H9 (cell line): ENCODE results near the gene DEFB126. TPM values are rescaled to one million over a fixed set of nuclear protein-coding genes. Genes with fewer than 3 reads are reported as not detected.

ENCODE experiments used
- DNase-seq: peaks from one replicate; pipeline ENCODE4 v3.0.0-alpha.2; 2017
- H2AFZ ChIP-seq: one replicate; pipeline ENCODE4 v1.6.1; 2013; ENCODE audit warnings: mild to moderate bottlenecking, low read length, control low read depth, moderate library complexity
- H2AK5ac ChIP-seq: 2 replicates; pipeline ENCODE4 v1.6.1; 2013; ENCODE audit warnings: low read length, control low read depth, mixed read lengths; ENCODE audit not compliant: insufficient read length
- H2BK120ac ChIP-seq: one replicate; pipeline ENCODE4 v1.6.1; 2013; ENCODE audit warnings: low read depth, mild to moderate bottlenecking, low read length, control low read depth, inconsistent platforms; ENCODE audit not compliant: poor library complexity, severe bottlenecking
- H2BK12ac ChIP-seq: 2 replicates; pipeline ENCODE4 v1.6.1; 2013; ENCODE audit warnings: low read length, control low read depth, mixed read lengths, low read depth; ENCODE audit not compliant: insufficient read length
- H2BK15ac ChIP-seq: 2 replicates; pipeline ENCODE4 v1.6.1; 2013; ENCODE audit warnings: low read depth, low read length, control low read depth
- H2BK20ac ChIP-seq: one replicate; pipeline ENCODE4 v1.6.1; 2013; ENCODE audit warnings: low read depth, mild to moderate bottlenecking, low read length, control low read depth, inconsistent platforms; ENCODE audit not compliant: poor library complexity, severe bottlenecking
- H2BK5ac ChIP-seq: 2 replicates; pipeline ENCODE4 v1.6.1; 2013; ENCODE audit warnings: low read length, control low read depth, mixed read lengths; ENCODE audit not compliant: insufficient read length
- H3K14ac ChIP-seq: 2 replicates; pipeline ENCODE4 v1.6.1; 2013; ENCODE audit warnings: low read length, control low read depth; ENCODE audit not compliant: insufficient read depth
- H3K18ac ChIP-seq: 2 replicates; pipeline ENCODE4 v1.6.1; 2013; ENCODE audit warnings: low read depth, mild to moderate bottlenecking, mixed read lengths, low read length, control low read depth; ENCODE audit not compliant: insufficient read length
- H3K23ac ChIP-seq: 2 replicates; pipeline ENCODE4 v1.6.1; 2013; ENCODE audit warnings: low read length, control low read depth, mixed read lengths, low read depth; ENCODE audit not compliant: insufficient read length
- H3K23me2 ChIP-seq: 2 replicates; pipeline ENCODE4 v1.6.1; 2013; ENCODE audit warnings: low read depth, mild to moderate bottlenecking, mixed read lengths, low read length, control low read depth; ENCODE audit not compliant: insufficient read length, poor library complexity, severe bottlenecking
- H3K27ac ChIP-seq: 2 replicates; pipeline ENCODE4 v1.5.1; 2013; ENCODE audit warnings: low read length, control low read depth, mixed read lengths, low read depth; ENCODE audit not compliant: insufficient read length
- H3K27me3 ChIP-seq: 2 replicates; pipeline ENCODE4 v1.6.1; 2013; ENCODE audit warnings: low read length, control low read depth, inconsistent platforms; ENCODE audit not compliant: insufficient read depth
- H3K4ac ChIP-seq: 2 replicates; pipeline ENCODE4 v1.6.1; 2013; ENCODE audit warnings: low read depth, mild to moderate bottlenecking, control low read depth, inconsistent platforms, low read length, moderate library complexity
- H3K4me1 ChIP-seq: 2 replicates; pipeline ENCODE4 v1.6.1; 2013; ENCODE audit warnings: low read length, control low read depth, inconsistent platforms; ENCODE audit not compliant: insufficient read depth
- H3K4me2 ChIP-seq: 2 replicates; pipeline ENCODE4 v1.6.1; 2013; ENCODE audit warnings: low read length, control low read depth, mixed read lengths; ENCODE audit not compliant: insufficient read length, insufficient read depth
- H3K56ac ChIP-seq: 2 replicates; pipeline ENCODE4 v1.6.1; 2013; ENCODE audit warnings: low read depth, mild to moderate bottlenecking, mixed read lengths, low read length, control low read depth; ENCODE audit not compliant: insufficient read length
- H3K79me1 ChIP-seq: 2 replicates; pipeline ENCODE4 v1.6.1; 2013; ENCODE audit warnings: low read depth, mild to moderate bottlenecking, moderate library complexity, low read length, control low read depth, inconsistent platforms; ENCODE audit not compliant: insufficient read depth, poor library complexity, severe bottlenecking
- H3K79me2 ChIP-seq: 2 replicates; pipeline ENCODE4 v1.6.1; 2013; ENCODE audit warnings: low read length, control low read depth, inconsistent platforms; ENCODE audit not compliant: insufficient read depth
- H3K9ac ChIP-seq: 2 replicates; pipeline ENCODE4 v1.6.1; 2013; ENCODE audit warnings: low read length, control low read depth, mixed read lengths; ENCODE audit not compliant: insufficient read length; ENCODE audit errors: extremely low read depth
- H3K9me3 ChIP-seq: one replicate; pipeline ENCODE4 v1.6.1; 2013; ENCODE audit warnings: low read depth, low read length, inconsistent platforms; ENCODE audit not compliant: control insufficient read depth
- H3T11ph ChIP-seq: one replicate; pipeline ENCODE4 v1.6.1; 2013; ENCODE audit warnings: mild to moderate bottlenecking, low read length, control low read depth, inconsistent platforms
- H4K20me1 ChIP-seq: one replicate; pipeline ENCODE4 v1.6.1; 2013; ENCODE audit not compliant: control insufficient read depth, insufficient read length, insufficient read depth
- H4K5ac ChIP-seq: 2 replicates; pipeline ENCODE4 v1.6.1; 2013; ENCODE audit warnings: low read depth, mild to moderate bottlenecking, mixed read lengths, low read length, control low read depth; ENCODE audit not compliant: insufficient read length
- H4K8ac ChIP-seq: replicated peaks from 2 replicates; pipeline ENCODE4 v1.6.1; 2013; ENCODE audit warnings: low read length, control low read depth, mixed read lengths, low read depth; ENCODE audit not compliant: insufficient read length
- H4K91ac ChIP-seq: 2 replicates; pipeline ENCODE4 v1.6.1; 2013; ENCODE audit warnings: low read depth, mild to moderate bottlenecking, moderate library complexity, mixed read lengths, low read length, control low read depth; ENCODE audit not compliant: insufficient read length
- H3K27ac Mint-ChIP-seq, 3 experiments: 2 replicates in 2 of 3; 3 replicates in 1 of 3; pipeline ENCODE4 v1.8.0; 2020 to 2021; ENCODE audit warnings: mixed read lengths in 3 of 3, mild to moderate bottlenecking in 1 of 3, moderate library complexity in 1 of 3
- H3K27me3 Mint-ChIP-seq: 2 replicates; pipeline ENCODE4 v1.8.0; 2021; ENCODE audit warnings: low read depth, mild to moderate bottlenecking, moderate library complexity, mixed read lengths
- H3K36me3 Mint-ChIP-seq, 3 experiments: 2 replicates in 2 of 3; 3 replicates in 1 of 3; pipeline ENCODE4 v1.8.0; 2020 to 2021; ENCODE audit warnings: low read depth in 3 of 3, mixed read lengths in 3 of 3; ENCODE audit not compliant: insufficient read depth in 1 of 3
- H3K4me1 Mint-ChIP-seq, 2 experiments: 2 replicates each; pipeline ENCODE4 v1.8.0; 2020; ENCODE audit warnings: mixed read lengths in 2 of 2
- H3K4me3 Mint-ChIP-seq, 2 experiments: 2 replicates in 1 of 2; 3 replicates in 1 of 2; pipeline ENCODE4 v1.8.0; 2020 to 2021; ENCODE audit warnings: mild to moderate bottlenecking in 2 of 2, mixed read lengths in 2 of 2, moderate library complexity in 1 of 2
- H3K9me3 Mint-ChIP-seq, 2 experiments: 2 replicates in 1 of 2; 3 replicates in 1 of 2; pipeline ENCODE4 v1.8.0; 2020; ENCODE audit warnings: mild to moderate bottlenecking in 2 of 2, mixed read lengths in 2 of 2, moderate library complexity in 1 of 2
- WGBS: extraction: QIAGEN DNeasy Blood & Tissue Kit; methylation state at CpG from one replicate; pipeline ENCODE4 v1.1.7; 2013; ENCODE audit warnings: missing lambda C conversion rate, low lambda C conversion rate, mixed read lengths; ENCODE audit not compliant: insufficient read length; ENCODE audit errors: extremely low coverage; 5-methylcytosine and 5-hydroxymethylcytosine counted together
- total RNA-seq: library from RNA; stranded (reverse); gene quantifications from 2 replicates; pipeline ENCODE4 v1.2.1, GENCODE V29; 2021
- TF ChIP-seq, protein P1 (sequence below): fragments of 200-600 bp; sonication (generic); conservative IDR thresholded peaks from 3 replicates; pipeline ENCODE4 v1.8.0; 2021; ENCODE audit warnings: antibody characterized with exemption, mild to moderate bottlenecking

DEFB126 gene
- total RNA-seq, 1 experiment from 2014 or later, result not detected

DNA sequence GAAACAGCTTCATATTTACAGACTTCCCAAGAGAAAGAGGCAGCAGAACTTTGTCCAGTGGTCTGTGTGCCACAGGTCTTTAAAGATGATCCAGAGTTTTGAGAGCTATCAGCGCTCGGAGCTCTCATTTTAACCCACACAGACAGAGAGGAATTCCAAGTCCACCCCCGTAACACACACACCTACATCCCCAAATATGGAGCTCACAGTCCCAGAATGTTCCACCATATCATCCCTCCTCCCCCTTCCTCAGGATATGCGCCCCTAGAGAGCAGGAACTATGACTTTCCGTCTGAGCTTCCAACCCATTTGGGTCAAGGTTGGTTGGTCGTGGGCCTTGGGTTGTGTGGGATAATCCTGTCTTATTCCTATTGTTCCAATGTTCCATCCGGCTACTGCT, 47.2 kb downstream of the DEFB126 start, which contains the start of gene DEFB128:
DEFB128 (minus strand) TSS at position 101 of the 400 bp plus-strand sequence; CDS start at position 13, 88 bp downstream.
- H3K4me2 ChIP-seq, result no peak within 1 kb of the TSS
- H3K23ac ChIP-seq, result no peak within 1 kb of the TSS
- no peak within 1 kb of the TSS for H2AK5ac ChIP-seq
- no peak within 1 kb of the TSS for H3K27ac Mint-ChIP-seq
- no peak within 1 kb of the TSS for H4K8ac ChIP-seq
- no peak within 1 kb of the TSS for H3K27ac ChIP-seq
- no peak within 1 kb of the TSS for H3K4me3 Mint-ChIP-seq
- TF ChIP-seq, protein P1, sequence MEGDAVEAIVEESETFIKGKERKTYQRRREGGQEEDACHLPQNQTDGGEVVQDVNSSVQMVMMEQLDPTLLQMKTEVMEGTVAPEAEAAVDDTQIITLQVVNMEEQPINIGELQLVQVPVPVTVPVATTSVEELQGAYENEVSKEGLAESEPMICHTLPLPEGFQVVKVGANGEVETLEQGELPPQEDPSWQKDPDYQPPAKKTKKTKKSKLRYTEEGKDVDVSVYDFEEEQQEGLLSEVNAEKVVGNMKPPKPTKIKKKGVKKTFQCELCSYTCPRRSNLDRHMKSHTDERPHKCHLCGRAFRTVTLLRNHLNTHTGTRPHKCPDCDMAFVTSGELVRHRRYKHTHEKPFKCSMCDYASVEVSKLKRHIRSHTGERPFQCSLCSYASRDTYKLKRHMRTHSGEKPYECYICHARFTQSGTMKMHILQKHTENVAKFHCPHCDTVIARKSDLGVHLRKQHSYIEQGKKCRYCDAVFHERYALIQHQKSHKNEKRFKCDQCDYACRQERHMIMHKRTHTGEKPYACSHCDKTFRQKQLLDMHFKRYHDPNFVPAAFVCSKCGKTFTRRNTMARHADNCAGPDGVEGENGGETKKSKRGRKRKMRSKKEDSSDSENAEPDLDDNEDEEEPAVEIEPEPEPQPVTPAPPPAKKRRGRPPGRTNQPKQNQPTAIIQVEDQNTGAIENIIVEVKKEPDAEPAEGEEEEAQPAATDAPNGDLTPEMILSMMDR, result no peak
- no peak within 1 kb of the TSS for H2BK12ac ChIP-seq
- no peak within 1 kb of the TSS for H2BK15ac ChIP-seq
- H2AFZ ChIP-seq, result no peak within 1 kb of the TSS
- no peaks in the 10 kb centered on the region for H3K79me1 ChIP-seq
- no peaks in the 10 kb centered on the region for H3K79me2 ChIP-seq
- H2BK120ac ChIP-seq, result no peak within 1 kb of the TSS
- no peak within 1 kb of the TSS for H3K14ac ChIP-seq
- H3T11ph ChIP-seq, result no peak within 1 kb of the TSS
- peaks cover 56% of the 10 kb centered on the region for H3K27me3 Mint-ChIP-seq
- no peak for DNase-seq
- H3K23me2 ChIP-seq, result no peaks in the 10 kb centered on the region
- H2BK5ac ChIP-seq, result no peak within 1 kb of the TSS
- no peak within 1 kb of the TSS for H2BK20ac ChIP-seq
- H3K9me3 Mint-ChIP-seq, result peaks cover 20 to 88% of the 10 kb centered on the region in 2 experiments
- H3K56ac ChIP-seq, result no peak within 1 kb of the TSS
- no peaks in the 10 kb centered on the region for H3K27me3 ChIP-seq
- no peaks in the 10 kb centered on the region for H3K4me1 Mint-ChIP-seq
- H3K18ac ChIP-seq, result no peak within 1 kb of the TSS
- H3K36me3 Mint-ChIP-seq, result no peaks in the 10 kb centered on the region; a peak in 1 of 7 replicates
- H3K4ac ChIP-seq, result no peak within 1 kb of the TSS
- no peaks in the 10 kb centered on the region for H3K4me1 ChIP-seq
- peaks cover 26% of the 10 kb centered on the region for H3K9me3 ChIP-seq
- WGBS, result no CpG with 5 or more reads among the region's 7 CpGs
- no peaks in the 10 kb centered on the region for H4K20me1 ChIP-seq
- no peak within 1 kb of the TSS for H4K91ac ChIP-seq
- no peak within 1 kb of the TSS for H4K5ac ChIP-seq
- H3K9ac ChIP-seq, result no peak within 1 kb of the TSS

Other genes starting within 250 kb of the DEFB126 start
- not detected in 2 replicates for gene DEFB125, start 54.9 kb upstream of the DEFB126 start, total RNA-seq
- gene DEFB127, start 14.9 kb downstream of the DEFB126 start, total RNA-seq, result not detected in 2 replicates
- not detected in 2 replicates for gene DEFB128, start 47.1 kb downstream of the DEFB126 start, total RNA-seq
- gene DEFB129, start 84.7 kb downstream of the DEFB126 start, total RNA-seq, result not detected in 2 replicates
- gene DEFB132, start 115.1 kb downstream of the DEFB126 start, total RNA-seq, result not detected in 2 replicates
- 13.8 and 14.5 TPM in 2 replicates for gene C20orf96, start 148.2 kb downstream of the DEFB126 start, total RNA-seq
- gene ZCCHC3, start 155.0 kb downstream of the DEFB126 start, total RNA-seq, result 41.3 and 43.3 TPM in 2 replicates
- 54.4 and 55.1 TPM in 2 replicates for gene SOX12, start 183.0 kb downstream of the DEFB126 start, total RNA-seq
- 18.9 and 22.7 TPM in 2 replicates for gene NRSN2, start 204.5 kb downstream of the DEFB126 start, total RNA-seq
- 20.0 and 20.8 TPM in 2 replicates for gene TRIB3, start 238.2 kb downstream of the DEFB126 start, total RNA-seq